HG03139 (cell line): ENCODE measurements around the gene PLXNA2.

Experiments
- ATAC-seq: cut with Tn5 transposase; IDR thresholded peaks from one replicate; pipeline ENCODE4 v1.9.1; 2021; ENCODE audit not compliant: unreplicated experiment

The PLXNA2 gene

DNA sequence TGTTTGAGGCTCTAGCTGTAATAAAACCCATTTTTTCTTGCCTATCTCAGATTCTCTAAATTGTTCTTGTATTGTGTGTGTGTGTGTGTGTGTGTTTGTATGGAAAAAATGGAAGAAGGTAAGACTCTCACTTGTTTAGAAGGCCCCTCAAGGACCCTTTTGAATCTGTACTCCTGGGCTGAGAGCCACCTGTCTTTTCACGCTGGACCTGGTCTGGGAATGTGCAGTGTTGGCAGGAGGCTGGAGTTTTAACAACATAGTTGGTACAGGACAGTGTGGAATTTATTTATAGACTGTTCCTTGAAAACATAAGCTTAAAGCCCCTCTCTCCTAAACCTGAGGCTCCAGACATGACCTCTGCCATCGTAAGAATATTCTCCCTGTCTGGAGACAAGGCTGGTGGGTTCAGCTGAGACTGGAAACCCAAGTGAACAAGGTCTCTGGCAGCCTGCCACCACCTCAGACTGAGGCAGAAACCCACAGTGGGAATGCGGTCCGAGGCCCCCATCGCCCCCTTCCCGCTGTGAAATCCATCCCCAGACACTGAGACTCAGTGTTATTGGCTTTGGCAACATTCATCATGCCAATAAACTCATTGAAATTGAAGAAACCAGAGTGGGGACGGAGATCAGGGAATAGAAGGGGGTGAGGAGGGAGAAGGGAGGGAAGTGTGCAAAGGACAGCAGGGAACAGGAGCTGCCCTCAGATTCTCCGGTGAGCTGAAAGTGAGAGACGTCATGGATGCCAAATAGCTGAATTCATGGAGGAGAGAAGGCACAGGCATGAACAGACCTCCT lies 24.6 kb upstream of the PLXNA2 start:
- no peak for ATAC-seq

DNA sequence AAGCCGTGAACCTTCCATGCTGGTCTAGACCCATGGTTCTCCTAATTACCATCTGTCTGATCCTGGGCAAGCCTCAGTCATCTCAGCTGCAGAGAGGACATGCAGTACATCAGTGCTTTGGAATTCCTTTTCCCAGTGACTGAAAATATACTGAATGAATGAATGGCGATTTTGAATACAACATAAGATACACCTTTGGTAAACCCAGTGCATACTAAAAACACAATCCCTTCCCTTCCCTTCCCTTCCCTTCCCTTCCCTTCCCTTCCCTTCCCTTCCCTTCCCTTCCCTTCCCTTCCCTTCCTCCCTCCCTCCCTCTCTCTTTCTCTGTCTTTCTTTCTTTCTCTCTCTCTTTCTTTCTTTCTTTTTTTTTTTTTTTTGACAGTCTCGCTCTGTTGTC lies 21.3 kb upstream of the PLXNA2 start:
- no peak for ATAC-seq

DNA sequence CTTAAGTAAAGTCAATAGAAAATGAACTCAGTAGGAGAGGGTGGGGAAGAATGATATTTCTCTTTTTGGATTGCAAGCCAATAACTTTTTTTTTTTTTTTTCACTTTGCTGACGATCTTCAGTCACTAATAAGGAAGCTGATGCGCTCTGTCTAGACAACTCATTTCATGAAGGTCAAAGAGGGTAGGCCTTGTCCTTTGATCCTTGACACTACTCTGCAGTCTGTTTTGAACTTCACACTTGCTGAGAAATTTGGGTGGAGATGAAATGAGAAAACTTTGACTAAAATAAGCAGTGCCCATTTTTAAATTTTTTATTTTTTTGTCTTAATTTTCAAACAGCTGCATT lies 20.9 kb upstream of the PLXNA2 start:
- ATAC-seq, result no peak

DNA sequence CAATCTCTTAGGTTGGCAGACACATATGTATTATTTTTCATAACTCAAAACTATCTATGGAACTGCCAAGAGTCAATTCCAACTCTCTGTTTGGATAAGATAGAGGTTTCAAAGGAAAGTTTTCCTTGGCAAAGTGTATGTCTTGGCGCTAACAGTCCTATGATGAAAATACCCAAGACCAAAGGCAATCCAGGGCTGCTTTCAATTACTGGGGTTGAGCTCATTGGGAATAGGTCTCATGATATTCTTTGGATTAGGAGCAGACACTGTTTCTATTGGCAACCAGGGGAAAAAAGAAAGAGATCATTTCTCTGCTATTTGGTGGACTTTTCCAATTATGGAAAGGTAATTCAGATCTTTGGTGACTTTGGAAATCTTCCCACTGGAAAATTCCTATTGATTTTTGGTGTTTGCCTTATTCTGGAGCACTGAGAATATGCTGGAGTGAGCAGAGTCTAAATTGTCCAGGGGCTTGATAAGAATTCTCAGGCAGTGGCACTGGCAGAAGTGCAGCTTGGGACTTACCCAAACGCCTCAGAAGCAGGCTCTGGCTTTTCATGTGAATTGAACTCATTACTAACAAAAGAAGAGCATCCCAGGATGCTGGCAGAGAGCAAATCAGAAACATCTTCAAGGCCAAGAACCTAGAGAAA lies 20.4 kb upstream of the PLXNA2 start:
- ATAC-seq, result no peak

DNA sequence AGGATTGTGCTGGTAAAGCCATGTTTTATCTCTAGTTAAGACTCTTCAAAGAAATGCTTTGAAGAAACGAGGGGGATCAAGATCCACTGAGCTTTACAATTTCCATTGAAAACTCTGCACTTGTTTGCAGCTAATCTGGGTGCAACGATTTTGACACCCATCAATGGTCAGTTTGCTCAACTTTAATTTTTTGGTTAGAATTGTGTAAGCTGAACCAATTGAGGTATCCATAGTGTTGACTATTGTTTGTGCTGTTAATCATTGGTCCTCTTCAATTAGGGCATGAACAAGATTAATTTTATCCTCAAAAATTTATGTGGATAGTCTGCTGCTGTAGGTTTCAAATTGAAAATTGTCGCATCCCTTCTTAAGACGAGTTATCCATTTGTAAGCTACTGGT lies 17.7 kb upstream of the PLXNA2 start:
- ATAC-seq, result no peak

DNA sequence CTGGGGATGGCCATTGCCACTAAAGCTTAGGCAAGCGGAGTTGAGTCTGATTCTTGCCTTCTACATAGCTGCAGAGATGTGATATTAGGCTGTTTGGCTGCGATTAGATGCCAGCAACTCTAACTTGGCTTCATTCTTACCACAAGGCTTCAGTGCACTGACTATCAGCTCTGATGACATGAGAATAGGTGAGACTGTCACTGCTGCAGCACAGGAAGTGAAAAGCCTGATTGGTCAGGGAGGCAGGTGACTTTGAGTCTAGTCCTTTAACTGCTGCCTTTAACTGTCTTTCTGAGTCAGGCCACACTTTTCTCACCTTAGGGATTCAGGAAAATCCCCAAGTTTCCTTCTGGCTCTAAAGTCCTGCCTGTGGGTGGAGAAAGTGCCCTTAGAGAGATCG lies 14.1 kb upstream of the PLXNA2 start:
- no peak for ATAC-seq

DNA sequence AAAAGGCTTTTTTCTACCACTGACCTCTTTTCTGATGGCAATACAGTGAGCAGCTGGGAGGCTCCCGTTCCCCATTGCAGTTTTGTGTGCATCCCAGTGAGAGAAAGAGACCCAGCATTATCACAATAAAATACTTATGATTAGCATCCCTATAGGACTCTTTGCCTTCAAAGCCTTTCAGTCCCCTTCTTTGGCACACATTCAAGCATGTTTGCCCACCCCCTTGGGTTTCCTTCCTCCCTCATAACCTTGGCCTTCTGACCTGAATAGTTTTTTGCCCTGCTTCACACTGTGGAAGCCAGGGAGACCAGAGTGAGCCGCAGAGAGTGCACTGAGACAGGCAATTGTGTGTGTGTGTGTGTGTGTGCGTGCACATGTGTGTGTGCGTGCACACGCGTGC lies 13.2 kb upstream of the PLXNA2 start:
- ATAC-seq, result no peak

DNA sequence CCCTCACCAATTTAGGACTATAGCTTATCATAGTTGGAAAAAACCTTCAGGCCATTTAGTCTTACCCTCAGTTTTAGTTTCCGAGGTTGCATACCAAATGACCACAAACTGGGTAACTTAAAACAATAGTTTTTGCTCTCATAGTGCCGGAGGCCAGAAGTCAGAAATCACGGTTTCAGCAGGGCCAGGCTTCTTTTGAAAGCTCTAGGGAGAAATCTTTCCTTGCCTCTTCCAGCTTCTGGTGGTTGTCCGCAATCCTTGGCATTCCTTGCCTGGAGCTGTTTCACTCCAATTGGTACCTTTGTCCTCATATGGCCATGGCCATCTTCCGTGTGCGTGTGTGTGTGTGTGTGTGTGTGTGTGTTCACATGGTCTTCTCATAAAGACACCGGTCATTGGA lies 12.4 kb upstream of the PLXNA2 start:
- ATAC-seq, result no peak

DNA sequence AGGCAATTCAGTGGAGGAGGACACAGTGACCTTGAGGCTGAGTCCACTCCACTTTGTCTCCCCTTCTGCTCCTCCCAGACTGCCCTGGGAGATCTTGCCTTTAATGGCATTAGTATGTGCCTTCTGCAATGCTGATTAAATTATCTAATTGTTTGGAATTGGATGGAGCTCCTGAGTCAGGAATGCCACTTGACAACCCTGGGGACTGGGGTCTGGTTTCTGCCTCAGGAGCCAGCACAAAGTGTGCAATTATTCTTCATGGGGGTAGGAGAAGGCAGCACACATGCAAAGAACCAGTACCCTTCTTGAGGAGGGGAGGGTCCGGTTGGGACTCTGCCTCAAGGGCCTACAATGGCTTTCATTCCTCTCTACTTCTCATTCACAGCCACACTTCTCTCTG lies 11.9 kb upstream of the PLXNA2 start:
- ATAC-seq, result no peak

DNA sequence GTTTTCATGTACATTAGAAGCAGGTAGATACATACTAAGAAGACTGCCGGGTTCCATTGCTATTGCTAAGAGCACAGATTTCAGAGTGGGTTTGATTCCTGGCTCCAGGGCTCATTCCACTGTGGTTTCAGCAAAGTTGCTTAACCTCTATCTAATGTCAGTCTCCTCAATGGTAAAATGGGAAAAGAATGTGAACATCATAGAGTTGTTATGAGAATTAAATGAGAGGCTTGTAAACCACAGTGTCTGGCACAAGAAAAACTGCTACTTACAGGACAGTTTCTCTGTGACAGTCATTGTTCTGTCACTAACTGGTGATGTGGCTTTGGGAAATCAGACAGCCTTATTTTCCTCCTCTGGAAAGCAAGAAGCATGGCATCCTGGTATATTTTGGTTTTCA lies 10.7 kb upstream of the PLXNA2 start:
- no peak for ATAC-seq

DNA sequence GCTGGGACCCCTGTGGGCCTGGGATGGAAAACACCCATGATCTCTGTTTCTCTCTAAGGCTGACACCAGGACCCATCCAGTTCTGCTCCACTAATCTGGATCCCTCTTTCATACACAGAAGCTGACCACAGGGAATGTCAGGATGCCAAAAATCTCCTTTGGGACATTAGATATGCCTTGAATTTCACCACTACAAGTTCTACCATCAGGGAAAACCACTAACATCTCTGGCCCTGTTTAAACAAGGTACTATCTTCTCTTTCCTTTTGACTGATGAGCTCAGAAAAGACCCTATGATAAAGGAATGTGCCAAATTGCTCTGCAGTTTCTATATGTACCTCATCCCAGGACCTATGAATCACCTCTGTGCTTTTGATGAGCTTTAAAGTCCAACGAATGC lies 10.2 kb upstream of the PLXNA2 start:
- ATAC-seq, result no peak

DNA sequence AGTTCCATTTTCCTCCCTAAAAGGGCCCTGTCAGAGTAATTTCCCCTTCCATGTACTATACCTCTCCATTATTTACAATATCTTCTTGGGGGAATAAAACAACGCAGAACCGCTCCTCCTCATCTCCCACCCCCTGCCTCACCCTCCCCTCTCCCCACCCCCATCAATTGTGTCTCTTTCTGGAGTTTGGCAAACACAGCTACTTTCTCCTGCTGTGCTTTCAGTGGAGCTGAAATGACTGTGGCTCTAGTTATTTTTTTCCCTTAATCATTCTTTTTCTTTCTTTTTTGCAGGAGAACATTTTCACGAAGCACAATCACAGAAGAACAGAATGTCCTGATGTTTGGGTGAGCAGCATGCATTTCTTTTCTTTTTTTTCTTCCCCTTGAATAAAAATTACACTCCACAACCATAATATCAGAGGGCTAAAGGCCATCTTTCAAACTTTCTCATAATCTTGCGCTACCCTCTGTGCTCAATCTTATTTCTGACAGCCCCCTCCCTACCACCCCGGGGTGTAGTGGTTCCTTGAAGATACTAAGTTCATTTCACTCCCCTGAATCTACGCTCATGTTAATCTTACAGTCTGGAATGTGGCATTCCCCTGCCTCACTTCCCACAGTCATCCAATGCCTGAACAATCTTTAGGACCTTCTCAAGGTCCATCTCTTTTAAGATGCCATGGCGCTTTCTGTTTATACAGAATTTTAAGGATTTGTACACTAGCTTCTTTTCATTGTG lies 8.8 kb upstream of the PLXNA2 start:
- no peak for ATAC-seq

DNA sequence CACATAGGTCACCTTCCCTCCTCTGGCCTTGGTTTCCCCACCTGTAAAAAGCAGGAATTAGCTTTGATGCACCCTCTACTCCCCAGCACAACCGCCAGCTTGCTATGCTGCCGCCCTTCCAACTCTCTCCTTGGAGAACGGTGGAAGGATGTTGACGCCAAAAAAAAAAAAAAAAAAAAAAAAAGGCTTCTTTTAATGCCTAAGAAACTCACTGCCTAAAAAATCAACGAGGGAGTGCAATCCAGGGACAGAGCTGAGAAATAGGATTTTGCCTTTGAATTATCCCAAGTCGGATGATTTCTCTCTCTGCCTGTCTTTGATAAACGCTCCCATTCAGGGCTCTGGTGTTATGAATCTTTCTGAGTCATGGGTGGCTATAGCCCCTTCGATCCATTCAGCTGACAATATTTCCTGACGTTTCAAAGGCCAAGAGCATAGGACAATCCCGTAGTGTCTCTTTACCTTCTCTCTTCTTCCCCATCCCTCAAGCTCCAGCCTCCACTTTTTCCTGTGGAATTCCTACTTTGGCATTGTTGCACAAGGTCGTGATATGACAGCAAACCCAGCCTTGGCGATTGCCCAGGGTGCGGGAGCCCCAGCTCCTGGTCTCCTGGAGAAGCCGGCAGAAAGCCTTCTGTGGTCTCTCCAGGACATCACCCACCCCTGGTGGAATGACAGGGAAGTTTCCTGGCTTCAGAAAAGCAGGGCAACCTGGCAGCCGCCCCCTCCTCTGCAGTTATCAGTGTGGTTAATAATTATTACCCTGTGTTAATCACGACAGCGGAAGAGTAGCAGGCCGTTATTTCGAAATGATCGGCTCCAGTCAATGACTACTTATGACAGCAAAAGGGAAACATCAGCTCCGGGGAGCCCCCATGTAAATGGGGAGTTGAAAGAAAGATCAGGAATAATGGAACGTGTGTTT lies 8.0 kb upstream of the PLXNA2 start:
- ATAC-seq, result no peak

DNA sequence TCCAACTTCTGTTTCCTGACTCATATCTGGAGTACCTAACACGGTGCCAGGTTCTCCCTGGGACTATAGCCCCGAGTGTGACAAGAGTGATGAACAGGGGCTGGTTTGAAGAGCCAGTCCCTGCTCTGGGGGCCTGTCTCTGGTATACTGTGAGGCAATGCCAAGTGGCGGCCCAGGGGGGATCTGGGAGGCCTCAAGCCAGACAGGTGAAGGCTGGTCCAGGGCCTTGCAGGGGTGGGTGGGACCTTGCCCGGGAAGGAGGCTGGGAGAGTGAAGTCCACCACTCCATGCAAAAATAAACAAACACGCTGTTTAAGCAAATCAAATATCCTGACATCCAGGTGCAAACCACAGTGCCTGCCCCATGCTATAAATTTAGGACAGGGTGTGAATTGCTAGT lies 6.8 kb upstream of the PLXNA2 start:
- ATAC-seq, result no peak

DNA sequence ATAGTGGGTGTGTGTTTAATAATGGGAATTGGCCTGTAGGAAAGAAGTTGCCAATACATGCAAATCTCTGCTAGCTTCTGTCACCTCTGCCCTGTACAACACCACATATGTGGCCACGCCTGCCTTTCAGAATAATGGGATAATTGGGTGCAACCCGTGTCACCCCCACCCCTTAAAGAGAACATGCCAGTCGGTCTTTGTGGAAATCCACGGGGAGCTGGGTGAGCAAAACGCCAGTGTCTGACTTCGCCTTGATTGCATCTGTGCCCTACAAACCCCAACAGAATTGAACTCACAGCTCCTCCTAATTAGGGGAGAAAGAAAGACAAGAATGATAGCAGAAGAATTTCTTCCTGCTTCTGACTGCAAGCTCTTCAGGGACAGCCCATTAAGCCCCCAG lies 6.4 kb upstream of the PLXNA2 start:
- ATAC-seq, result no peak

DNA sequence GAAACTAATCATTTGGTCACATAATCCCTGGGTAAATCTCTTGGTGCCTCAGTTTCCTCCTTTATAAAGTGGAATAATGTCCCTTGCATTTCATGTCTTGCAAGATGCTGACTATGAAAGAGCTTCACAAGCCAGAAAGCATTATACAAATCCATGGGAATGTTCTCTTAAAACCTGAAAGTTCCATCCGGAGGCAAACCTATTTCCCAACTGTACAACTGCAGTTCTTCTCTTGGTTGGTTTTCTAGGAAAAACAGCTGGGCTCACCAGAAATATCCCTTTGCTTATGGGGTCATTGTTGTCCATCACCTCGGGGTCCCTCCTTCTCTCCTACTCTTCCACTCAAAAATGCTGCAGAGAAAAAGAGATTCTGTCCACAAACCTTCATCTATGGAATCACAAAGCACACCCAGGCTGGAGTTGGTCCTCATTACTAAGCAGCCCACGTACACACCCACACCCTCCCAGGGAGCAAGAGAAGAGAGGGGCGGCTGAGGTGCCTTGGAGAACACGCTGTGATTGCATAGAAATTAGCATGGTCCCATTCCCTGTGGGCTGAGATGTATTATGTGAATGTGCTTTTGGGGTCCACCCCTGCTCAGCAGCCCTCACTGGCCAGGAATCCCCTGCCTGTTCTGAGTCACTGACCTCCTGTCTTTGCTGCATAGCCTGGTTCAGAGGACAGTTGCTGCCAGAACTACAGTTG lies 5.0 kb upstream of the PLXNA2 start:
- ATAC-seq, result no peak

DNA sequence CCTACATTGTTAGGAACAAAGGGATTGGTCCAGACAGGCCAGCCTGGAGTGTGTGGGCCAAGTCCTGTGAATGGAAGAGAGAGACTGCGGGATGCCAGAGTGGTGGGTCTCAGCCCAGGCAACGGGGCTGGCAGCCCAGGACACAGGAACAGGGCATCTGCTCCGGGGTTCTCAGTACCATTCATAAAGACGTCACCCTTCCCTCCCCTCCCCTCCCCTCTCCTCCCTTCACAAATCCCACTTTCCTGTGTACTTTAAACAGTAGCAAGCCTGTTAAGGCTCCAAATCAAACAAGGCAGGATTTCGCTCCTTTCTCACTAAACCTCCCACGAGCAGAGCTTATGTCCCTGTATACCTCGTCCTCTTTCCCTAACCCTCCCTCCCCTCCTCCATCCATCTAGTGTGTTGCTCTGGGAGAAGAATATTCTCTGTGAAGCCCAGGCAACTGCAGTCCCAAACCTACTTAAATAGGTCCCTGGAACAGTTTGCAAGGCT lies 4.2 kb upstream of the PLXNA2 start:
- ATAC-seq, result no peak

DNA sequence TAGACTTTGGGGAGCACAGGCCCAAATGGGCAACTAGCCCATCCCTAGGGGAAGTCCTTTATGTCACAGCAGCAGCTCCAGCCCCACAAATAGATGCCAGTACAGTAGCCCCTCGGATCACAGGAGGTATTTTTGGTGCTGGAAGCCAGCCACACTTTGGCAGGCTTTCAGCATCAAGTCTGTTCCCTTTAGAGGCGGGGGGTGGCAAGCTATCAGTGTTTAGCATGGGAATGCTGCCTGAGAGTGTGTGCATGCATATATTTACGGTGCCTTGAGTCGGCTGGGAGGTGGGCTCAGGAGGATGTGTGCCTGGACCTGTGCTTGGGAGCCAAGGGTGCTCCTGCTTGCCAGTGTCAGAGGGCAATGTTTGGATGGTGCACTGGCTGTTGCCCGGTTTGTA lies 3.5 kb upstream of the PLXNA2 start:
- ATAC-seq, result no peak

DNA sequence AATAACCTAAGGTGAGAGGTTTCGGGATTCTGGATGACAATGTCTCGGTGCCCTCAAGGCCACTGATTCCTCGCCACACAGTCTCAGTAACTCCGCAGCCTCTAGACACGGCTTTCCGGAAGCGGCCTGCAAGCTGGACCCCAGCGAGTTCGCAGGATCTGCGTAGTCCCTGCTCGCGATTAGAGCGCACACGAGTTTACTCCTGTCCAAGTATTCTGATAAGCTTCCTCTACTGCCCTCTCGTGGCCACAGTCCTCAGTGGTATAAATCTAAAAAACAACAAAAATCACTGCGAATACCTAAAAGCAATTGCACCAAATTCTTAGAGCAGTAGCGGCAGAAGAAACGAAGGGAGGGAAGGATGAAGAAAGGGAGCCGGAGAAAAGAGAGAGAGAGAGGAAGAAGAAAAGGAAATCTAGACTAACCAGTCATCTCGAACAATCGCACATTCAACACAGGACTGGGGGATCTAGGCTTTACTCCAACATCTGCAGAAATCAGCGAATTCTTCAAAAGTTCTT lies 1.1 kb upstream of the PLXNA2 start:
- ATAC-seq, result peak; percentile 67

DNA sequence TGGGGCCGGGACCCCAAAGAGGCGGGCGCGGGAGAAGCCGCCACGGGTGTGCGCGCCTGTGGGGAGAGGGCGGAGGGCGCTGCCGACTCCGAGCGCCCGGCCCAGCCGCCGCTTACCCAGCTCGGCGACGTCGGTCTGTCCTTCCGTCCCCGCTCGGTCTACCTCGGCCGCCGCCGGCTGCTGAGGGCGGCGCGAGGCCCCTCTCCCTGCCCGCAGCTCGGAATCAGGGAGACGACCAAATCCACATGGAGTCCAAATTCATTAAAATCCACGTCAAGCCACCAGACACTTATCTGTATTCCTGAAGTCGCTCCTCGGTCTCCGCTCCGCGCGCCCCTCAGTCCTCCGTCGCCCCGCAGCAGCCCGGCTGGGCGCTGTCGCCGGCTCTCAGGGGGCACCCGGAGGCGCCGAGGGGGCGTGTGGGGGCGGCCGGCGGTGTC lies 637 bp downstream of the PLXNA2 start:
- ATAC-seq, result no peak
